Tibial nerve (tissue), 4 donors: Measurements from ENCODE around the gene SLC12A9. TPM values are rescaled to one million over a fixed set of nuclear protein-coding genes. Genes with fewer than 3 reads are reported as not detected.

ENCODE experiments used
- DNase-seq, 2 donors: peaks; one replicate each; pipeline ENCODE4 v3.0.0-alpha.2; 2019; ENCODE audit warnings: low spot score in 2 of 2
- H3K27ac ChIP-seq, 4 donors: fragments of 200-600 bp; sonication (generic) in 3 of 4; one replicate each; pipeline ENCODE4 v1.5.1; 2017 to 2019; ENCODE audit warnings: mild to moderate bottlenecking in 1 of 4
- H3K27me3 ChIP-seq, 2 donors: fragments of 200-600 bp; sonication (generic) in 1 of 2; one replicate each; pipeline versions ENCODE4 v1.5.1 to v1.6.0; 2017 to 2019
- H3K36me3 ChIP-seq, 3 donors: fragments of 200-600 bp; sonication (generic); one replicate each; pipeline ENCODE4 v1.5.1; 2018 to 2019
- H3K4me1 ChIP-seq, 4 donors: fragments of 200-600 bp; sonication (generic) in 3 of 4; one replicate each; pipeline ENCODE4 v1.5.1; 2017 to 2019
- H3K4me3 ChIP-seq, 4 donors: fragments of 200-600 bp; sonication (generic) in 3 of 4; one replicate each; pipeline ENCODE4 v1.5.1; 2017 to 2019; ENCODE audit warnings: mild to moderate bottlenecking in 1 of 4, moderate library complexity in 1 of 4
- H3K9me3 ChIP-seq, 4 donors: fragments of 200-600 bp; sonication (generic) in 3 of 4; one replicate each; pipeline ENCODE4 v1.5.1; 2017 to 2019
- CTCF ChIP-seq, 5 experiments: fragments of 200-600 bp in 3 of 5; fragments of 450-650 bp in 2 of 5; sonication (generic) in 3 of 5; IDR thresholded peaks; one replicate each; pipeline ENCODE4 v1.5.1; 2016 to 2019; ENCODE audit warnings: antibody characterized with exemption in 5 of 5, mild to moderate bottlenecking in 3 of 5, moderate library complexity in 2 of 5
- EP300 ChIP-seq, 2 donors: sonication (generic); formaldehyde crosslinking; IDR thresholded peaks; one replicate each; pipeline ENCODE4 v1.6.1; 2017; ENCODE audit warnings: antibody characterized with exemption in 2 of 2, mild to moderate bottlenecking in 1 of 2
- POLR2A ChIP-seq, 2 donors: fragments of 450-650 bp; IDR thresholded peaks; one replicate each; pipeline ENCODE4 v1.6.1; 2017; ENCODE audit warnings: antibody characterized with exemption in 2 of 2, mild to moderate bottlenecking in 2 of 2, moderate library complexity in 2 of 2
- WGBS, 2 donors: methylation state at CpG; one replicate each; pipeline ENCODE4 v1.1.5; 2018; 5-methylcytosine and 5-hydroxymethylcytosine counted together
- total RNA-seq, 4 donors: library from RNA; depleted of rRNA; stranded (reverse); fragments of >200 nt; gene quantifications; one replicate each; pipeline ENCODE4 v1.1.0, GENCODE V29; 2016

The SLC12A9 gene
- total RNA-seq, 4 donors from 2014 or later: 11.8 to 36.8 (median 32.1) TPM

DNA sequence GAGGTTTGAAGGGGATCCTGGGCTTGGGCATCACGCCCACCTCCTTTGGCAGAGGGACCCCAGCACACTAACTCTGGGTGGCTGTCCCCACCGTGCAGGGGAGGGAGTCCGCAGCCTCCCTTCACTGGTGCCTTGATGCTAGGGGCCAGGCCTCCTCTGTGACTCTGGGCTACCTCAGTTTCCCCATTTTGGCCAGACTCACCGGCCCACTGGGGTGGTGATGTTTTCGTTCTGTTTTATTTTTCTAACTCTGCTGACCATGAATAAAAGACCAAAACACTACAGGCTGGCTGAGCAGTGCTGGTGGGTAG lies 14.2 kb downstream of the SLC12A9 start:
- peak overlapping the region; percentile 68 to 89 (median 84) for H3K4me3 ChIP-seq
- H3K27ac ChIP-seq: peak overlapping the region; percentile 96 to 99 (median 98)
- TF ChIP-seq POLR2A (IDR thresholded peaks at IDR 0.05) (no peak), EP300 (IDR thresholded peaks at IDR 0.05) (no peak), CTCF (IDR thresholded peaks at IDR 0.05) (no peak)
- H3K36me3 ChIP-seq: peaks cover 0 to 56% (median 0%) of the 10 kb centered on the region in 3 donors
- H3K27me3 ChIP-seq: no peaks in the 10 kb centered on the region
- no peaks in the 10 kb centered on the region for H3K9me3 ChIP-seq
- WGBS, 2 donors: 26 to 41% methylated on average over 4 to 5 of the region's 5 CpGs
- no peak for DNase-seq
- H3K4me1 ChIP-seq: peaks cover 0 to 48% (median 30%) of the 10 kb centered on the region in 4 donors

DNA sequence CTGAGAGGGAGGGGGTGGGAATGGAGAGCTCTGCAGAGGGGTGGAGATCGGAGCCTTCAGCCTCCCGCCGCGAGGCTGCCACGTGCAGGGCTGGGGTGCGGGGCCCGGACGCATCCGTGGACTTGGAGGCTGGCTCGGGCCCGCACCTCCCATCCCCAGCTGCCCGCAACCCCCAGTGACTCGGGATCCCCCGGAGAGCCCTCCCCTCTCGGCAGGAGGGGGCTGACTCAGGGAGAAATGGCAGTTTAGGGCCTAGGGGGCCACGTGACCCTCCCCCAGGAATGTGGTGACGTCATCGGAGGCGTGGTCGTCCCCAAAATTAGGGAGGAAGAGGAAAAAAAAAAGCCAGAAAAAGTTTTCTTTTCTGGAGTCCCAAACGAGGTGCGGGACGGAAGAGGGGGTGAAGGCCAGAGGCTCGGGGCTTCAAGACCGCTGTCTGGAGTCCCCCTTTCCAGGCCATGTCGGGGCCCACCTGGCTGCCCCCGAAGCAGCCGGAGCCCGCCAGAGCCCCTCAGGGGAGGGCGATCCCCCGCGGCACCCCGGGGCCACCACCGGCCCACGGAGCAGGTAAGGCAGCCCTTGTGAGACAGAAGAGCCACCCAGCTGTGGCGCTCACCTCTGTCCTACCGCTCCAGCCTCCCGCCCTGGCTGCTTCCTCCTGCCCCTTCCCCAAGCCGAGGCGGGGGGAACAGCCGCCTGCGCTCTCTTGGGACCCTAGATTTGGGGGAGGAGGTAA lies 14.7 kb downstream of the SLC12A9 start, which contains the start of gene TRIP6:
TRIP6 (plus strand) TSS at position 348 of the 736 bp plus-strand sequence; CDS start at position 459, 111 bp downstream.
- Histone ChIP-seq H3K4me3 (peak within 1 kb of the TSS; percentile 68 to 89 (median 84)), H3K27ac (peak within 1 kb of the TSS; percentile 96 to 99 (median 98)), H3K27me3 (no peaks in the 10 kb centered on the region), H3K36me3 (peaks cover 0 to 56% (median 0%) of the 10 kb centered on the region in 3 donors), H3K4me1 (peaks cover 0 to 48% (median 30%) of the 10 kb centered on the region in 4 donors), H3K9me3 (no peaks in the 10 kb centered on the region)
- DNase-seq: peak; percentile 89 to 95
- TF ChIP-seq POLR2A (IDR thresholded peaks at IDR 0.05): peak in 1 of 2 donors; percentile 54
- peak in 1 of 5 experiments; percentile 17 for TF ChIP-seq CTCF (IDR thresholded peaks at IDR 0.05)
- peak; percentile 84 to 91 for TF ChIP-seq EP300 (IDR thresholded peaks at IDR 0.05)
- WGBS, 2 donors: 1% methylated on average over 35 to 42 of the region's 42 CpGs

GRCh38 chr7:100867776-100868485 lies 15.4 kb downstream of the SLC12A9 start:
- peak overlapping the region; percentile 96 to 99 (median 98) for H3K27ac ChIP-seq
- 9 to 18% methylated on average over 17 to 21 of the region's 27 CpGs for WGBS, 2 donors
- H3K4me3 ChIP-seq: peak overlapping the region; percentile 68 to 89 (median 84)
- TF ChIP-seq CTCF (IDR thresholded peaks at IDR 0.05) (no peak), EP300 (IDR thresholded peaks at IDR 0.05) (no peak), POLR2A (IDR thresholded peaks at IDR 0.05) (no peak)
- no peak for DNase-seq
- H3K36me3 ChIP-seq: peaks cover 0 to 57% (median 0%) of the 10 kb centered on the region in 3 donors
- H3K9me3 ChIP-seq: no peaks in the 10 kb centered on the region
- peaks cover 0 to 48% (median 30%) of the 10 kb centered on the region in 4 donors for H3K4me1 ChIP-seq
- no peaks in the 10 kb centered on the region for H3K27me3 ChIP-seq

DNA sequence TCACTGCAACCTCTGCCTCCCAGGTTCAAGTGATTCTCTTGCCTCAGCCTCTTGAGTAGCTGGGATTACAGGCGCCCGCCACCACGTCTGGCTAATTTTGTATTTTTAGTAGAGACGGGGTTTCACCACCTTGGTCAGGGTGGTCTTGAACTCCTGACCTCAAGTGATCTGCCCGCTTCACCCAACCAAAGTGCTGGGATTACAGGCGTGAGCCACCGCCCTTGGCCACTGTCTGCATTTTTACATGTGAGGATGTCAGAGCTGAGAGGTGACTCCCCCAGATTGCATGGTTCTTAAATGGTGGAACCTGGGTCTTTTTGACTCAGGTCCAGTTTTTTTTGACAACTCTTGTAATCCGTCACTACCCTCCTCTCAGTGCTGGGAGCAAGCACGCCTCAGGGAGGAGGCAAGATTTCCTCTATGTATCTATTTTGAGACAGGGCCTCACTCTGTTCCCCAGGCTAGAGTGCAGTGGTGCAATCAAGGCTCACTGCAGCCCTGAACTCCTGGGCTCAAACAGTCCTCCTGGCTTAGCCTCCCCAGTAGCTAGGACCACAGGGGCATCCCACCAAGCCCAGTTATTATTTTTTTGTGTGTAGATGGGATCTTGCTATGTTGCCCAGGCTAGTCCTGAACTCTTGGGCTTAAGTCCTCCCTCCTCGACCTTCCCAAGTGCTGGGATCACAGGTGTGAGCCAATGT lies 21.2 kb downstream of the SLC12A9 start:
- WGBS, 2 donors: 88 to 92% methylated on average over 10 of the region's 10 CpGs
- H3K9me3 ChIP-seq: no peaks in the 10 kb centered on the region
- peaks cover 0 to 54% (median 31%) of the 10 kb centered on the region in 4 donors for H3K4me1 ChIP-seq
- H3K27ac ChIP-seq: peak overlapping the region in 3 of 4 donors; percentile 95 to 98 (median 95)
- H3K27me3 ChIP-seq: no peaks in the 10 kb centered on the region
- H3K4me3 ChIP-seq: peak overlapping the region in 3 of 4 donors; percentile 49 to 97 (median 85)
- DNase-seq: no peak
- TF ChIP-seq POLR2A (IDR thresholded peaks at IDR 0.05) (no peak), CTCF (IDR thresholded peaks at IDR 0.05) (no peak), EP300 (IDR thresholded peaks at IDR 0.05) (no peak)
- H3K36me3 ChIP-seq: peaks cover 0 to 59% (median 0%) of the 10 kb centered on the region in 3 donors
